GM19395 (cell line): Measurements from ENCODE around the gene NCOA5.

Experiments
- ATAC-seq: cut with Tn5 transposase; IDR thresholded peaks from one replicate; pipeline ENCODE4 v1.9.1; 2021; ENCODE audit warnings: mild to moderate bottlenecking, moderate library complexity; ENCODE audit not compliant: unreplicated experiment

The NCOA5 gene

DNA sequence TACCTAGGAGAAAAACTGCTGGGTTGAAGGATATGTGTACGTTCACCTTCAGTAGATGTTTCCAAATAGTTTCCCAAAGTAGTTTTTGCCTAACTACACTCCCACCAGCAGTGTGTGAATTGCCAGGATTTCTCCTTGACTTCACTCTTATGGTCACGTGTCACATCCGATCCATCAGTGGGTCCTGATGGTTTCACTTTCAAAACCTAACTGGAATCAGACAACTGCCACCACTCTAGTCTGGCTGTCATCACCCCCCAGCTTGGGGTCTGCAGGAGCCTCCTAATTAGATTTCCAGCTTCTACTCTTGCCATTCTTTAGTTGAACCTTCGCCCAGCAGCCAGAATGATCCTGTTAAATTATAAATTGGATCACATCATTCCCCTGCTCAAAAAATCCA is 69.2 kb downstream of the NCOA5 start:
- ATAC-seq = no peak

DNA sequence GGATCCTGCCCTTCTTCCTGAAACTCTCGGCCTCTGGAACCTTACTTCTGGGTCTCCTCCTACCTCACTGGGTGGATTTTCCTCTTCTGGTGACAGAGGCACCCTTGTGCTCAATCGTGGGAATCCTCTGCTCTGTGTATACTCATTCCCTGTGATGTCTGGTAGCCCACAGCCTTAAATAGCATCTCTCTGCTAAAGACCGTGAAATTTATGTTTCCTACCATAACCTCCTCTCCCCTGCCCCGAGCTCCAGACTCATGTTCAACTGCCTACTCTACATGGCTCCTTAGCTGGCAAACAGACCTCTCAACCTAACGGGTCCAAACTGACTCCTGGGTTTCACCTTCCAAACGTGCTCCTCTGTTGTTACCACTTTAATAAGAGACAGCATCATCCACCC is 71.2 kb downstream of the NCOA5 start:
- ATAC-seq = no peak

DNA sequence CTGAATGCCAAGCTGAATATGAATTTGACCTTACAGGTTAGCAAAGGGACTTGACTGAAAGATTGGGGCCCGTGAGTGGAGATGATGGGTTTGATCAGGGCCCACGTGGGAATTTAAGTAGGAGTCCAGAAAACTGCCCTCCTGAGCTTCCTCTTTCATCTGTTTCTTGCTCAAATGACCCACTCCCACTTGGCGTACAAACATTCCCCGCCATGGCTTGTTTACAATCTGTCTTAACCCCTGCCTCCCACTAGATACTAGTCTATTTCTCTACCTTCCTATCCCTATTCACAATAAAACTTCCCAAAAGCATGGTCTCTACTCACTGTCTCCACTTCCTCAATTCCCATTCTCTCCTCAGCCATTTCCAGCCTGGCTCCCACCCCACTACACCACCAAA is 71.7 kb downstream of the NCOA5 start:
- no peak for ATAC-seq

DNA sequence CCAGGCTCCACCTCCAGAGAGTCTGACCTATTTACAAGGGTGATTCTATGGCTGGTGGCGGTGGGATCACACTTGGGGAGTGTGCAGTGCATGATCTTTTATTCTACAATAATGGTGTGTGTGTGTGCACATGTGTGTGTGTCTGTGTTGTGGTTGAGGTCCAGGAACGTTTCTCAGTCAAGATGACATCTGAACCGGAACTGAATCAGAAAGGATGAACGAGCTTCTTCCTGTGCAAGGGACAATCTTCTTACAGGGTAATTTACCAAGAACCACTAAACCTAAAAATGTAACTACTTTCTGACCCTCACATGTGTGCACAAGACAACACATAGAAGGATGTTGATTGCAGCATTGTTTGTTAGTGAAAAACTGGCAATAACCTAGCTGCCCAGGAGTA is 72.5 kb downstream of the NCOA5 start:
- ATAC-seq = no peak

DNA sequence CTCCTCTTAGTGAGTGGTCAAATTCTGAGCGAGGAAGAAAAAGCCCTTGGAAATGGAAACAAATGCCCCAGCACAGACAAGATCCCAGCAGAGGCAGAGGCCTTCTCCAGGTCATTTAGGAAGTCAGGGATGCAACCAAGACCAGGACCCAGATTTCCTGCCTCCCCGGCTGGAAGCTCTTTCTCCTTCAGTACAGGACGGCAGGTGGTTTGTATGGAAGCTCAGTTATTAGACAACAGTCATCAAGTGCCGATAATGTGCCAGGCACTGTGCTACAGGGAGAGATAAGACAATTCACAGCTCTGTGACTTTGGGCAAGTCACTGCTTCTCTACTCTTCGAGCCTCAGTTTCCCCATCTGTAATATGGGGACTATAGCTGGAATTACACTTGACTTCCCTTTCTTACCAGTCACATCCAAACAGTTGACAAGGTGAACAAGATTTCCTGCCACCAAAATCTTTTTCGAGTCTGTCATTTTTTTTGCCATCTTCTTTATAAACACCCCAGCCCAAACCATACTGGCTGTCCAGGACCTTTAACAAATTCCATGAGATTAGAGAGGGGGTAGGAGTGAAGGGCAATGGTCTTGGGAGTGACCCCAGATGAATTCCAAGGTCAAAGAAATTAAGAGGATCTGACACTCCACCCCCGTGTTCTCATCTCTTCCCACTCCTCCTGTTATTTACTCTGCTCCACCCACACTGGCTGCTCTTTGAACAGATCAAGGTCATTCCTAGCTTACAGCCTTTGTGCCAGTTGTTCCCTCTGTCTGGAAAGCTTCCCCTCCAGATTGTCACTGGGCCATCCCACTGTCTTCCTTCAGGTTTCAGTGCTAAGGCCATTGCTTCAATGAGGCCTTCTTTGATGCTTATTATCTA is 75.0 kb downstream of the NCOA5 start:
- ATAC-seq = no peak

DNA sequence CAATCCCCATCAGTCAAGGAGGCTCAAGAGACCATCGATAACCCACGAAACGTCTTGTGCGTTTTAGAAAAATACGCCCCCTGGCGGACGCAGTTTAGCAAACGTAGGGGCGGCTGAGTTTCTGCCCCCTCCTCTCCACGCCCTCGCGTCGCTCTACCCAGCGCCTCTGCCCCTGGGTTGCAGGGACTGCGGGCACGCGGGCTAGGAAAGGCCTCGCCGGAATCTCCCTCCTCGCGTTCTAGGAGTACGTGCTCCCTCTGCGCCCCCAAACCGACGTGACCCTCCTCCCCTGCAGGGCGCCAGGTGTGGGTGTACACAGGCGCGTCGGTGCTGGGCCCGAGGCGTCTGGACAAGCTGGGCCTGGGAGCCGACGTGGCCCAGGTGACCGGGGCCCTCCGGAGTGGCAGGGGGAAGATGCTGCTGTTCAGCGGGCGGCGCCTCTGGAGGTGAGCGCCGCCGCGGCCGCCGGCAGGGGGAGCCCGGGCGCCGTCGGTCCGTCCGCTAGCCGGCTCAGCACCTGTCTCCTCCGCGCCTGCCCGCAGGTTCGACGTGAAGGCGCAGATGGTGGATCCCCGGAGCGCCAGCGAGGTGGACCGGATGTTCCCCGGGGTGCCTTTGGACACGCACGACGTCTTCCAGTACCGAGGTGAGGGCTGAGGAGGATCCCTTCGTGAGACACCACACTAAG is 75.8 kb downstream of the NCOA5 start:
- no peak for ATAC-seq

DNA sequence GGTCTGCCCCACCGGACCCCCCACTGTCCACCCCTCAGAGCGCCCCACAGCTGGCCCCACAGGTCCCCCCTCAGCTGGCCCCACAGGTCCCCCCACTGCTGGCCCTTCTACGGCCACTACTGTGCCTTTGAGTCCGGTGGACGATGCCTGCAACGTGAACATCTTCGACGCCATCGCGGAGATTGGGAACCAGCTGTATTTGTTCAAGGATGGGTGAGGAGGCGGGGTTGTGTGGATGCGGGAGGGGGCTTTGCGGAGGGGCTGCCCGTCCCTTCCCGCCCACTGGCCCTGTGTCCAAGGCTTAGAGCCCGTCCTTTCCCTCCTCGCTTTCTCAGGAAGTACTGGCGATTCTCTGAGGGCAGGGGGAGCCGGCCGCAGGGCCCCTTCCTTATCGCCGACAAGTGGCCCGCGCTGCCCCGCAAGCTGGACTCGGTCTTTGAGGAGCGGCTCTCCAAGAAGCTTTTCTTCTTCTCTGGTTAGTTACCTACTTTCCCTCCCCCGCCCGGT is 76.4 kb downstream of the NCOA5 start:
- ATAC-seq = no peak

DNA sequence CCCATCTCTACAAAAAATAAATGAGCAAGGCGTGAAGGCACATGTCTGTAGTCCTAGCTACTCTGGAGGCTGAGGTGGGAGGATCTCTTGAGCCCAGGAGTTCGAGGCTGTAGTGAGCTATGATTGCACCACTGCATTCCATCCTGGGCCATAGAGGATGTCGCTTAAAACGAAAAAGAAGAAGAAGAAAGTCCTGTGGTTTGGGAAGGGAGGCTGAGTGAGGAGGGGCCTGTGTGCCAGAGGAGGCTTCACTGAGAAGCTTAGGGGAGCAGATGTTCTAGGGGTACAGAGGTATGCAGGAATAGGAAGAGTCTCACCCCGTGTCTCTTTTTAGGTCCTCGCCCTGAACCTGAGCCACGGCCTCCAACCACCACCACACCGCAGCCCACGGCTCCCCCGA is 76.8 kb downstream of the NCOA5 start:
- ATAC-seq = no peak

DNA sequence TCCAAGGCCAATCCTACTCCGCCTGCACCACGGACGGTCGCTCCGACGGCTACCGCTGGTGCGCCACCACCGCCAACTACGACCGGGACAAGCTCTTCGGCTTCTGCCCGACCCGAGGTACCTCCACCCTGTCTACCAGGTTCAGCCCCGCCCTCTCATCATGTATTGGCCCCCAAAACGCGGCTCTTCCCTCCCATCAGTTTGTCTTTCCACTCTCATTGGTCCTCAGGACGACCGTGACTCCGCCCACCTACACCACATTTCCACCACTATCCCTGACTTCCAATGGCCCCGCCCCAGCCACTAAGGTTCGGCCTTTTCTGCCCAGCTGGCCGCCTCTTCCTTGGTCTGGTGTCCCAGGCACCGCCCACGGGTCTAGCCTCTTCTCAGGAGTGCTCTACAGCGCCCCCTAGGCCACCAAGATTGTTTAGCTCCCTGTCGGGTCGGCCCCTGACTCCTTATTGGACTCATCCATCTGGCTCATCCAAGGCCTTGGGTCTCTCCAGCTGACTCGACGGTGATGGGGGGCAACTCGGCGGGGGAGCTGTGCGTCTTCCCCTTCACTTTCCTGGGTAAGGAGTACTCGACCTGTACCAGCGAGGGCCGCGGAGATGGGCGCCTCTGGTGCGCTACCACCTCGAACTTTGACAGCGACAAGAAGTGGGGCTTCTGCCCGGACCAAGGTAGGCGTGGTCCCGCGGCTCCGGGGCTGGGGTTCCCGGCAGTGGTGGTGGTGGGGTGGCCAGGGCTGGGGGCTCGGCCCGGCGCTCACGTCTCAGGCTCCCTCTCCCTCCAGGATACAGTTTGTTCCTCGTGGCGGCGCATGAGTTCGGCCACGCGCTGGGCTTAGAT is 77.9 kb downstream of the NCOA5 start:
- ATAC-seq = no peak
